ENCODE data around the gene GFER.

DNA sequence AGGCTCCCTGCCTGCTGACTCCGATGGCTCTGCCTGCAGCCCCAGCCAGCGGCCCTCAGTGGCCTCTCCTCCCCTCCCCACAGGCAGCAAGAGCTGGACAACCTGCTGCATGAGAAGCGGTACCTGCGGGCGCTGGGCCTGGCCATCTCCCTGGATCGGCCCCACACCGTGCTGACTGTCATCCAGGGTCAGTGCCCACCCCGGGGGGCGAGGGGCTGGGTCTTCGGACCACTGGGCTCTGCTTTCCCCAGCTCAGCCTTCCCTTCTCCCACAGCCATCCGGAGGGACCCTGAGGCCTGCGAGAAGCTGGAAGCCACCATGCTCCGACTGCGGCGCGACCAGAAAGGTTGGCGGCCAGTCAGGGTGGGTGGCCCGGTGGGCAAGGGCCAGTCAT is 6.1 kb upstream of the GFER start:
- TF ChIP-seq ZEB2 (tag by site-specific recombination; IDR thresholded peaks at IDR 0.05) = no peak
- no peak for TF ChIP-seq KLF9 (tag by site-specific recombination; IDR thresholded peaks at IDR 0.05; ENCODE audit: low read depth)
- TF ChIP-seq ZNF311 (tag by site-specific recombination; IDR thresholded peaks at IDR 0.05; ENCODE audit: borderline replicate concordance) = no peak
- TF ChIP-seq ZNF302 (tag by site-specific recombination; IDR thresholded peaks at IDR 0.05; ENCODE audit: low read depth) = no peak
- TF ChIP-seq ZNF175 (tag by site-specific recombination; IDR thresholded peaks at IDR 0.05) = no peak
- TF ChIP-seq, protein P1, sequence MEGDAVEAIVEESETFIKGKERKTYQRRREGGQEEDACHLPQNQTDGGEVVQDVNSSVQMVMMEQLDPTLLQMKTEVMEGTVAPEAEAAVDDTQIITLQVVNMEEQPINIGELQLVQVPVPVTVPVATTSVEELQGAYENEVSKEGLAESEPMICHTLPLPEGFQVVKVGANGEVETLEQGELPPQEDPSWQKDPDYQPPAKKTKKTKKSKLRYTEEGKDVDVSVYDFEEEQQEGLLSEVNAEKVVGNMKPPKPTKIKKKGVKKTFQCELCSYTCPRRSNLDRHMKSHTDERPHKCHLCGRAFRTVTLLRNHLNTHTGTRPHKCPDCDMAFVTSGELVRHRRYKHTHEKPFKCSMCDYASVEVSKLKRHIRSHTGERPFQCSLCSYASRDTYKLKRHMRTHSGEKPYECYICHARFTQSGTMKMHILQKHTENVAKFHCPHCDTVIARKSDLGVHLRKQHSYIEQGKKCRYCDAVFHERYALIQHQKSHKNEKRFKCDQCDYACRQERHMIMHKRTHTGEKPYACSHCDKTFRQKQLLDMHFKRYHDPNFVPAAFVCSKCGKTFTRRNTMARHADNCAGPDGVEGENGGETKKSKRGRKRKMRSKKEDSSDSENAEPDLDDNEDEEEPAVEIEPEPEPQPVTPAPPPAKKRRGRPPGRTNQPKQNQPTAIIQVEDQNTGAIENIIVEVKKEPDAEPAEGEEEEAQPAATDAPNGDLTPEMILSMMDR (tag by site-specific recombination; IDR thresholded peaks at IDR 0.05) = no peak
- TF ChIP-seq ZNF48 (tag by site-specific recombination; IDR thresholded peaks at IDR 0.05) = no peak
- TF ChIP-seq MYNN (tag by site-specific recombination; IDR thresholded peaks at IDR 0.05; ENCODE audit: borderline replicate concordance) = no peak
- TF ChIP-seq, protein P2, sequence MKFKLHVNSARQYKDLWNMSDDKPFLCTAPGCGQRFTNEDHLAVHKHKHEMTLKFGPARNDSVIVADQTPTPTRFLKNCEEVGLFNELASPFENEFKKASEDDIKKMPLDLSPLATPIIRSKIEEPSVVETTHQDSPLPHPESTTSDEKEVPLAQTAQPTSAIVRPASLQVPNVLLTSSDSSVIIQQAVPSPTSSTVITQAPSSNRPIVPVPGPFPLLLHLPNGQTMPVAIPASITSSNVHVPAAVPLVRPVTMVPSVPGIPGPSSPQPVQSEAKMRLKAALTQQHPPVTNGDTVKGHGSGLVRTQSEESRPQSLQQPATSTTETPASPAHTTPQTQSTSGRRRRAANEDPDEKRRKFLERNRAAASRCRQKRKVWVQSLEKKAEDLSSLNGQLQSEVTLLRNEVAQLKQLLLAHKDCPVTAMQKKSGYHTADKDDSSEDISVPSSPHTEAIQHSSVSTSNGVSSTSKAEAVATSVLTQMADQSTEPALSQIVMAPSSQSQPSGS (tag by site-specific recombination; IDR thresholded peaks at IDR 0.05; ENCODE audit: low read depth) = no peak
- TF ChIP-seq, protein P3, sequence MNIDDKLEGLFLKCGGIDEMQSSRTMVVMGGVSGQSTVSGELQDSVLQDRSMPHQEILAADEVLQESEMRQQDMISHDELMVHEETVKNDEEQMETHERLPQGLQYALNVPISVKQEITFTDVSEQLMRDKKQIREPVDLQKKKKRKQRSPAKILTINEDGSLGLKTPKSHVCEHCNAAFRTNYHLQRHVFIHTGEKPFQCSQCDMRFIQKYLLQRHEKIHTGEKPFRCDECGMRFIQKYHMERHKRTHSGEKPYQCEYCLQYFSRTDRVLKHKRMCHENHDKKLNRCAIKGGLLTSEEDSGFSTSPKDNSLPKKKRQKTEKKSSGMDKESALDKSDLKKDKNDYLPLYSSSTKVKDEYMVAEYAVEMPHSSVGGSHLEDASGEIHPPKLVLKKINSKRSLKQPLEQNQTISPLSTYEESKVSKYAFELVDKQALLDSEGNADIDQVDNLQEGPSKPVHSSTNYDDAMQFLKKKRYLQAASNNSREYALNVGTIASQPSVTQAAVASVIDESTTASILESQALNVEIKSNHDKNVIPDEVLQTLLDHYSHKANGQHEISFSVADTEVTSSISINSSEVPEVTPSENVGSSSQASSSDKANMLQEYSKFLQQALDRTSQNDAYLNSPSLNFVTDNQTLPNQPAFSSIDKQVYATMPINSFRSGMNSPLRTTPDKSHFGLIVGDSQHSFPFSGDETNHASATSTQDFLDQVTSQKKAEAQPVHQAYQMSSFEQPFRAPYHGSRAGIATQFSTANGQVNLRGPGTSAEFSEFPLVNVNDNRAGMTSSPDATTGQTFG (tag by site-specific recombination; IDR thresholded peaks at IDR 0.05; ENCODE audit: borderline replicate concordance) = no peak
